WTC11 (cell line): ENCODE results near the gene PCSK7.

ENCODE experiments used
- CBFB ChIP-seq: sonication (generic); formaldehyde crosslinking; IDR thresholded peaks from 2 replicates; pipeline ENCODE4 v1.8.1; 2022; ENCODE audit warnings: mild to moderate bottlenecking, low read depth, missing genetic modification reagents
- ESRRA ChIP-seq: sonication (generic); formaldehyde crosslinking; IDR thresholded peaks from 2 replicates; pipeline ENCODE4 v1.8.1; 2022; ENCODE audit warnings: mild to moderate bottlenecking, missing genetic modification reagents, borderline replicate concordance
- IRF2 ChIP-seq: sonication (generic); formaldehyde crosslinking; IDR thresholded peaks from 2 replicates; pipeline ENCODE4 v1.8.0; 2022; ENCODE audit warnings: low read depth, missing genetic modification reagents, borderline replicate concordance
- NFE2L1 ChIP-seq: sonication (generic); formaldehyde crosslinking; IDR thresholded peaks from 2 replicates; pipeline ENCODE4 v1.8.1; 2023; ENCODE audit warnings: missing genetic modification reagents
- NR3C1 ChIP-seq: sonication (generic); formaldehyde crosslinking; conservative IDR thresholded peaks from 2 replicates; pipeline ENCODE4 v1.8.1; 2023; ENCODE audit warnings: low read depth, mild to moderate bottlenecking, missing genetic modification reagents
- TEAD1 ChIP-seq: sonication (generic); formaldehyde crosslinking; IDR thresholded peaks from 2 replicates; pipeline ENCODE4 v1.8.0; 2022; ENCODE audit warnings: mild to moderate bottlenecking, missing genetic modification reagents
- TF ChIP-seq, protein P1 (sequence below): fragments of 200-600 bp; IDR thresholded peaks from 2 replicates; pipeline ENCODE4 v1.8.0; 2022; ENCODE audit warnings: antibody characterized with exemption
- TF ChIP-seq, protein P2 (sequence below): sonication (generic); formaldehyde crosslinking; IDR thresholded peaks from 2 replicates; pipeline ENCODE4 v1.8.1; 2023; ENCODE audit warnings: mild to moderate bottlenecking, missing genetic modification reagents
- TF ChIP-seq, protein P3 (sequence below): sonication (generic); formaldehyde crosslinking; IDR thresholded peaks from 2 replicates; pipeline ENCODE4 v1.8.0; 2022; ENCODE audit warnings: mild to moderate bottlenecking, missing genetic modification reagents
- TF ChIP-seq, protein P4 (sequence below): sonication (generic); formaldehyde crosslinking; conservative IDR thresholded peaks from 2 replicates; pipeline ENCODE4 v1.8.1; 2022; ENCODE audit warnings: mild to moderate bottlenecking, missing genetic modification reagents

DNA sequence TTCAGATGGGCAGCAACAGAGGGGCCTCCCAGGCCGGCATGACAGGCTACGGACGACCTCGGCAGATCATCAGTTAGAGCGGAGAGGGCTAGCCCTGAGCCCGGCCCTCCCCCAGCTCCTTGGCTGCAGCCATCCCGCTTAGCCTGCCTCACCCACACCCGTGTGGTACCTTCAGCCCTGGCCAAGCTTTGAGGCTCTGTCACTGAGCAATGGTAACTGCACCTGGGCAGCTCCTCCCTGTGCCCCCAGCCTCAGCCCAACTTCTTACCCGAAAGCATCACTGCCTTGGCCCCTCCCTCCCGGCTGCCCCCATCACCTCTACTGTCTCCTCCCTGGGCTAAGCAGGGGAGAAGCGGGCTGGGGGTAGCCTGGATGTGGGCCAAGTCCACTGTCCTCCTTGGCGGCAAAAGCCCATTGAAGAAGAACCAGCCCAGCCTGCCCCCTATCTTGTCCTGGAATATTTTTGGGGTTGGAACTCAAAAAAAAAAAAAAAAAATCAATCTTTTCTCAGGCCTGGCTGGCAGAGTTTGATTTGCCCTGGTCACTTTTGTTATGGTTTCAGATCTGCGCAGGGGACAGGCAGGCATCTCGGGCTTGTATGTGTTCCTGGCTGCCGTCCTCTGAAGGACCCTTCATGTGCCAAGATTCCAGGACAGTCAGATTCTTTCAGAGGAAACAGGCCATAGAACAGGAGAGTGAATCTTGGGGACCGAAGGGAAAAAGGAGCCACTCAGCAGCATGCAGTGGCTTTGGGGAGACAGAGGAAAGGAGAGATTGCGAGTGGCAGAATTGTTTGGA, 27.4 kb downstream of the PCSK7 start:
- TF ChIP-seq NFE2L1 (no peak), IRF2 (no peak), ESRRA (CRISPR knock-in tag) (no peak), TEAD1 (CRISPR knock-in tag) (no peak), NR3C1 (CRISPR knock-in tag) (no peak), CBFB (CRISPR knock-in tag) (no peak)
- TF ChIP-seq, protein P1, sequence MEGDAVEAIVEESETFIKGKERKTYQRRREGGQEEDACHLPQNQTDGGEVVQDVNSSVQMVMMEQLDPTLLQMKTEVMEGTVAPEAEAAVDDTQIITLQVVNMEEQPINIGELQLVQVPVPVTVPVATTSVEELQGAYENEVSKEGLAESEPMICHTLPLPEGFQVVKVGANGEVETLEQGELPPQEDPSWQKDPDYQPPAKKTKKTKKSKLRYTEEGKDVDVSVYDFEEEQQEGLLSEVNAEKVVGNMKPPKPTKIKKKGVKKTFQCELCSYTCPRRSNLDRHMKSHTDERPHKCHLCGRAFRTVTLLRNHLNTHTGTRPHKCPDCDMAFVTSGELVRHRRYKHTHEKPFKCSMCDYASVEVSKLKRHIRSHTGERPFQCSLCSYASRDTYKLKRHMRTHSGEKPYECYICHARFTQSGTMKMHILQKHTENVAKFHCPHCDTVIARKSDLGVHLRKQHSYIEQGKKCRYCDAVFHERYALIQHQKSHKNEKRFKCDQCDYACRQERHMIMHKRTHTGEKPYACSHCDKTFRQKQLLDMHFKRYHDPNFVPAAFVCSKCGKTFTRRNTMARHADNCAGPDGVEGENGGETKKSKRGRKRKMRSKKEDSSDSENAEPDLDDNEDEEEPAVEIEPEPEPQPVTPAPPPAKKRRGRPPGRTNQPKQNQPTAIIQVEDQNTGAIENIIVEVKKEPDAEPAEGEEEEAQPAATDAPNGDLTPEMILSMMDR: no peak
- TF ChIP-seq, protein P2, sequence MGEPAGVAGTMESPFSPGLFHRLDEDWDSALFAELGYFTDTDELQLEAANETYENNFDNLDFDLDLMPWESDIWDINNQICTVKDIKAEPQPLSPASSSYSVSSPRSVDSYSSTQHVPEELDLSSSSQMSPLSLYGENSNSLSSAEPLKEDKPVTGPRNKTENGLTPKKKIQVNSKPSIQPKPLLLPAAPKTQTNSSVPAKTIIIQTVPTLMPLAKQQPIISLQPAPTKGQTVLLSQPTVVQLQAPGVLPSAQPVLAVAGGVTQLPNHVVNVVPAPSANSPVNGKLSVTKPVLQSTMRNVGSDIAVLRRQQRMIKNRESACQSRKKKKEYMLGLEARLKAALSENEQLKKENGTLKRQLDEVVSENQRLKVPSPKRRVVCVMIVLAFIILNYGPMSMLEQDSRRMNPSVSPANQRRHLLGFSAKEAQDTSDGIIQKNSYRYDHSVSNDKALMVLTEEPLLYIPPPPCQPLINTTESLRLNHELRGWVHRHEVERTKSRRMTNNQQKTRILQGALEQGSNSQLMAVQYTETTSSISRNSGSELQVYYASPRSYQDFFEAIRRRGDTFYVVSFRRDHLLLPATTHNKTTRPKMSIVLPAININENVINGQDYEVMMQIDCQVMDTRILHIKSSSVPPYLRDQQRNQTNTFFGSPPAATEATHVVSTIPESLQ (CRISPR knock-in tag): no peak
- TF ChIP-seq, protein P3, sequence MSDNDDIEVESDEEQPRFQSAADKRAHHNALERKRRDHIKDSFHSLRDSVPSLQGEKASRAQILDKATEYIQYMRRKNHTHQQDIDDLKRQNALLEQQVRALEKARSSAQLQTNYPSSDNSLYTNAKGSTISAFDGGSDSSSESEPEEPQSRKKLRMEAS (CRISPR knock-in tag): no peak
- TF ChIP-seq, protein P4, sequence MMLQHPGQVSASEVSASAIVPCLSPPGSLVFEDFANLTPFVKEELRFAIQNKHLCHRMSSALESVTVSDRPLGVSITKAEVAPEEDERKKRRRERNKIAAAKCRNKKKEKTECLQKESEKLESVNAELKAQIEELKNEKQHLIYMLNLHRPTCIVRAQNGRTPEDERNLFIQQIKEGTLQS (CRISPR knock-in tag): no peak
